HL-60 (cell line): Measurements from ENCODE around the gene PTPRM.

Experiments
- DNase-seq, 2 experiments: peaks; one replicate each; pipeline ENCODE4 v3.0.0-alpha.2; 2010 to 2020; ENCODE audit warnings: low read depth in 1 of 2, low spot score in 1 of 2
- H3K27ac ChIP-seq: fragments of 250-450 bp; sonication (Bioruptor Pico); replicated peaks from 2 replicates; pipeline ENCODE4 v1.5.1; 2020; ENCODE audit warnings: mild to moderate bottlenecking, moderate library complexity
- H3K27me3 ChIP-seq: fragments of 250-450 bp; sonication (Bioruptor Pico); 2 replicates; pipeline ENCODE4 v1.5.1; 2021; ENCODE audit warnings: mild to moderate bottlenecking, moderate library complexity; ENCODE audit not compliant: insufficient read depth, poor library complexity, severe bottlenecking
- H3K4me3 ChIP-seq: replicated peaks from 2 replicates; pipeline ENCODE4 v1.5.1; 2011; ENCODE audit warnings: mild to moderate bottlenecking, control low read depth, low read length; ENCODE audit not compliant: insufficient read depth
- CTCF ChIP-seq: IDR thresholded peaks from one replicate; pipeline ENCODE4 v1.5.1; 2011; ENCODE audit warnings: low read length, control low read depth, inconsistent platforms; ENCODE audit not compliant: insufficient read depth
- GABPA ChIP-seq: IDR thresholded peaks from 2 replicates; pipeline ENCODE4 v1.6.1; 2012; ENCODE audit warnings: low read depth
- POLR2AphosphoS5 ChIP-seq: IDR thresholded peaks from 2 replicates; pipeline ENCODE4 v1.6.1; 2012; ENCODE audit warnings: low read depth
- REST ChIP-seq: IDR thresholded peaks from 2 replicates; pipeline ENCODE4 v1.6.1; 2012; ENCODE audit warnings: low read depth; ENCODE audit not compliant: insufficient replicate concordance
- SPI1 ChIP-seq: IDR thresholded peaks from 2 replicates; pipeline ENCODE4 v1.6.1; 2012; ENCODE audit warnings: low read depth, mild to moderate bottlenecking, borderline replicate concordance

PTPRM gene

DNA sequence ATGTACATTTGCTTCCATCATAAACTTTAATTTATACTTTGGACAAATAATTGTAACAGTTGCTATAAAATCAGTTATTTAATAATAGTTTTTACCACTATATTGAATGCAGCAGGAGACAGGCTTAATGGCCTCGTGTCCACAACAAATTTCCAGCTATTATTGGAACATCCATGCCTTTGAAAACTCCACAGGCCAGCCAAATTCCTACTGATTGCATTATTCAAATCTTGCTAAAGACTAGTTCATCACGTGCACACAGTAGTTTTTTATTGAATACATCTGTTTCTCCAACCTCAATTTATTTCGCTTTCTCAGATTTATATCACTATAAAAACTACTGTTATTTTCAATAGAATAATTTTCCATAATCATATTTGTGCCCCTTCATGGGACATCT is 18.4 kb upstream of the PTPRM start:
- TF ChIP-seq GABPA (no peak), REST (no peak), SPI1 (no peak), CTCF (no peak), POLR2AphosphoS5 (no peak)

GRCh38 chr18:7557973-7558372 is 9.1 kb upstream of the PTPRM start:
- no peak for TF ChIP-seq GABPA
- no peak for TF ChIP-seq POLR2AphosphoS5
- TF ChIP-seq REST = no peak
- TF ChIP-seq SPI1 = no peak
- TF ChIP-seq CTCF = no peak
- no peak for DNase-seq
- no peak overlapping the region for H3K27ac ChIP-seq
- H3K4me3 ChIP-seq = no peak overlapping the region
- peaks cover 3% of the 10 kb centered on the region for H3K27me3 ChIP-seq

More for the DNA sequence above, 18.4 kb upstream of the PTPRM start:
- Histone ChIP-seq H3K4me3 (no peak overlapping the region), H3K27me3 (no peaks in the 10 kb centered on the region), H3K27ac (no peak overlapping the region)
- DNase-seq = no peak

DNA sequence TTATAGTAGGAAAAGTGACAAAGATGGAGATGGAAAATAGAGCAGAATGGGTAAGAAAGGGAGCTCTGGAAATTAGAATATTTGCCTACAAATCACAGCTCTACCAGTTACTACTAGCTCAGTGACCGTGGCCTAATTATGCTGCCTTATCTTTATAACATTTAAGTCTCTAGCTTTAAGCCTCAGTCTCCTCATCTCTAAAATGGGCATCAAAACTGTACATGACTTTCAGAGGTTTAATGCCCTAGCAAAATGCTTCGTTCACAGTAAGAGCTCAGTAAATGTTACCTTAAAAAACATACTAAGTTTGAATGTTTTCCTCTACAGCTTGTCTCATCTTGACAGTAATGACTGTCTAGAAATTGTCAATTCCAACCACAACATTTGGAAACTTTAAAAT is 8.3 kb upstream of the PTPRM start:
- Histone ChIP-seq H3K4me3 (no peak overlapping the region), H3K27ac (no peak overlapping the region), H3K27me3 (peaks cover 3% of the 10 kb centered on the region)
- DNase-seq = no peak
- no peak for TF ChIP-seq GABPA

GRCh38 chr18:7559709-7560319 is 7.3 kb upstream of the PTPRM start:
- no peak for TF ChIP-seq CTCF
- no peak for TF ChIP-seq REST
- no peak for TF ChIP-seq SPI1
- no peak for TF ChIP-seq GABPA
- no peak for TF ChIP-seq POLR2AphosphoS5
- Histone ChIP-seq H3K4me3 (no peak overlapping the region), H3K27ac (no peak overlapping the region), H3K27me3 (peaks cover 5% of the 10 kb centered on the region)
- DNase-seq = no peak
